SH-SY5Y (cell line): Measurements from ENCODE around the gene CLCF1.

Source experiments
- GATA2 ChIP-seq: IDR thresholded peaks from 2 replicates; pipeline ENCODE4 v1.6.1; 2011; ENCODE audit warnings: mild to moderate bottlenecking, low read depth, low read length
- GATA3 ChIP-seq: IDR thresholded peaks from 2 replicates; pipeline ENCODE4 v1.6.1; 2011; ENCODE audit warnings: low read depth, mild to moderate bottlenecking, low read length, moderate library complexity

- TF ChIP-seq GATA2 (no peak), GATA3 (no peak)
Measured at GRCh38 chr11:67320691-67321090, 52.7 kb downstream of the CLCF1 start.
